GDM1 (cell line): Measurements from ENCODE around the gene ASCL5.
"Not testable (repeated sequence)": the region's sequence is repeated elsewhere in the genome, so short reads cannot be mapped to it uniquely, and the experiment has no call there.

Source experiments
- DNase-seq: peaks from one replicate; lab custom pipeline; 2025; lab: John Stamatoyannopoulos, UW

ASCL5 gene, protein sequence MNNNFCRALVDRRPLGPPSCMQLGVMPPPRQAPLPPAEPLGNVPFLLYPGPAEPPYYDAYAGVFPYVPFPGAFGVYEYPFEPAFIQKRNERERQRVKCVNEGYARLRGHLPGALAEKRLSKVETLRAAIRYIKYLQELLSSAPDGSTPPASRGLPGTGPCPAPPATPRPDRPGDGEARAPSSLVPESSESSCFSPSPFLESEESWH

DNA sequence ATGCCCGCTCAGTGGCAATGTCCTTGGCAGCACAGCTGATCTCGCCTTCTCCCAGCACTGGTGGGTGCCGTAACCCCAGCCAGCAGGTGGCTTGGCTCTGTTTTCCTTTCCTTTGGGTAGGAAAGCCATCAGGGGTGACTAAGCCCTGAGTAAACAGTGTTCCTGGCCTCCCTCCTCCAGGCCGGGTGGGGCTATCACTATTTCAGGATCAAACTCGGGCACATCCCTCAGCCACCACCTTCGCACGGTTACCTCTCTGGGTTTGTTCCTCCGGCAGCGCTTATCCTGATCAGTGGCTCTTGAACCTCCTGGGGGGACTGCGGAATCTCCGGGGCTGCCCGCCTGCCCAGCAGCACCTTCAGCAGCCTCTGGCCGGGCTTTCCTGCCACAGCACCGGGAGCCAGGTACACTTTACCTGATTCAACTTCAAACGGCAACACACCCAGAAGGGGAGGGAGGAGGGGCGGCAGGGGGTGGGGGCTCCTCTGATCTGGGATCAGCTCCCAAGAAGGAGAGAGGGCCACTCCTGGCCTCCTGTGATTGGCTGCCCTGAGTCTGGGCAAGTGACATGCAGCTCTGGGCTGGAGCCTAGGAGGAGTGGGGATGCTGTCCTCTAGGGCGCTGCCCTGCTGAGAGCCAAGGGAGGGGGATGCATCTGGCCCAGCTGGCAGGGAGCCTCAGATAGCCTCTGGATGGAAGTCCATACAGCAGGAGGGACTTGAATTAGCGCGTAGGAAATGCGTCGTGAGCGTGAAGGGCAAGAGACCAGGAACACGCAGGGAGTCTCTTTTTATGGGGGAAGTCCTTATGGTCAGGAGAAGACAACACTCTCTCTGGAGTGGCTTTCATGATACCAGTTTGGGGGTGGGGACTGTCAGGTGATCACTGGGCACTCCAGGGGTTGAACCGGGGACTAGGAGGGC lies at the start of gene ASCL5:
ASCL5 (minus strand) TSS at position 353 of the 923 bp plus-strand sequence. CDS start 11,812 bp downstream, outside the sequence.
- DNase-seq: no peak

DNA sequence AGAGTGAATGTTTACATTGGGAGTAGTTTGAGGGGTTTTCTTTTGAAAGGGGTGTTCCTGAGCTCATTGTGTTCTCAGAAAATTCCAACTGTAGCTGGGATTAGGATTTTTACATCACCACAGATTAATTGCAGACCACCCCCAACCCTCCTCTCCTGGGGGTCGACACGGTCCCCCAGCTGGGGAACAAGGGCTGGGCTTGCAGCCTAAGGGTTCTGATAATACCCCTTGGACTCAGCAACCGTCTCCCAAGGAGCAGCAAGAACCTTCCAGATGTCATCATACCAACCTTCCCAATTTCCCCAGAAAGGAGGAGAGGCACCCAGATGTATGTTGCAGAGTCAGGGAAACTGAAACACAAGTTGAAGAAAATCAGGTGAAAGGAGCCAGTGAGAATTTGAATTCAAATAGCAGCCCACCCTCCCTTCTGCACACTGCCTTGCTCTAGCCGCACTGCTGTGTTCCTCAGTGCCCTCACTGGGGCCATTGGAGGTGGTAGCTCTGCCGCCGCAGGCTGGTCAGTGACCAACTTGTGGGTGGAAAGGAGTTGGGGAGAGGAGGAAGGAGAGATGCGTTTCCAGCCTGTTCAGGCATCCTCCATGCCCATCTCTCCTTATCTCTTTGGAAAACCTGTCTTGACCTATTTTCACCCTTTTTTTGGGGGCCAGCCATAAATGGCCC lies 49.0 kb upstream of the ASCL5 start:
- DNase-seq: no peak

DNA sequence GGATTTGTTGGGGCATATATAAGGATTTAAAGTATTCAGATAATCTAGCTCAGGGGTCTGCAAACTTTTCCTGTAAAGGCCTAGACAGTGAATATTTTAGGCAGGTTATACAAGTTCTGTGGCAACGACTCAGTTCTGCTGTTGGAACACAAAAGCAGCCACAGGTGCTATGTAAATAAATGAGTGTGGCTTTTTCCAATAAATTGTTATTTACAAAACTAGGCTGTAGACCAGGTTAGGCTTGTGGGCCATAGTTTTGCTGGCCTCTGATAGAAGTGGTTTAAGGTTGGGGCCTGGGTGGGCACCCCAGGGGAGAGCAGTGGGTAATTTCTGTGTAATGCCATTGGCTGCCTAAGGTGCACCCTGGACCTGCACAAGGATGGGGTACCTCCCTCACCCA lies 46.8 kb upstream of the ASCL5 start:
- no peak for DNase-seq

DNA sequence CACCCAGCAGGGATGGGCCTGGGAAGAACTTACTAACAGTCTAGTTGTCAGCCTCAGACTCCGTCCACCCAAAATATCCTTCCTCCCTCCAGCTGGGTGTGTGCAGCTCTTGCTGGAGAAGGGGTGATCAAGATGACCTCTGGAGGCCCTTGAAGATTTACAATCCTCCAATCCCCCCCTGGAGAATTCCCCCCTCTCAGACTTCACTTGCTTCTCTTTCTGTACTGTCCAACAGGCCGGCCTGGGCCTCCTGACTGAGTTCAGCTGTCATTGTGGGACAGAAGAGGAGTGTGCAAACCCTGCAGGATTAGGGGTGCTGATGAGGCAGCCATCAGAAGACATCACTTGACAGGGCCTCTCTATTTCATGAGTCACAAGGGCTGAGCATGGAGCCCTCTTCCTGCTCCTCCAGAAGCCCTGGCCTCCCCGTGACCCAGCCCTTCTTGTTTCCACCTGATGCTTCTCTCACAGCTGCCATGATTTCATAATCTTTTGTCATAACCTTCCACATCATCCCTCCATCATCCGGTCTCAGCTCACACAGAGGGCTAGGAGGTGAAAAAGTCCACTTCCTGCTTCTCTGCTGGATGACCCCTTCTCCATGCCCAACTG lies 46.1 kb upstream of the ASCL5 start:
- DNase-seq: no peak

DNA sequence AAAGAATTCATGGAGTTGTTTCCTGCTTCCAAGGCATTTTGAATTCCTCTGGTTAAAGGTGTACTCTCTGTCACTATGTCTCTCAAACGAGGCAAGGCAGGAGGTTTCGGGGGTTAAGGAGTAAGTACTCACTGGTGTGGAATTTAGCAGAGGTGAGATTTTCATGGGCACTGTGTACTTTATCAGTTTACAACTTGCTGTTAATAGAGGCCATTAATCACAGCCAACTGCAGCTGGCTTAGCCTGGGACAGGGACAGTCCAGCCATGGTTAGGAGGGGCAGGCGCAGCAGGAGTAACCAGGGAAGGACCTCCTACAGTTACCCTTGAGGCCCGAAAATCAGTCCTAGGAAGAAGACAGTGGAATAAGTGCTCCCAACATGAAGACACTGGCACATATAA lies 45.3 kb upstream of the ASCL5 start:
- no peak for DNase-seq

DNA sequence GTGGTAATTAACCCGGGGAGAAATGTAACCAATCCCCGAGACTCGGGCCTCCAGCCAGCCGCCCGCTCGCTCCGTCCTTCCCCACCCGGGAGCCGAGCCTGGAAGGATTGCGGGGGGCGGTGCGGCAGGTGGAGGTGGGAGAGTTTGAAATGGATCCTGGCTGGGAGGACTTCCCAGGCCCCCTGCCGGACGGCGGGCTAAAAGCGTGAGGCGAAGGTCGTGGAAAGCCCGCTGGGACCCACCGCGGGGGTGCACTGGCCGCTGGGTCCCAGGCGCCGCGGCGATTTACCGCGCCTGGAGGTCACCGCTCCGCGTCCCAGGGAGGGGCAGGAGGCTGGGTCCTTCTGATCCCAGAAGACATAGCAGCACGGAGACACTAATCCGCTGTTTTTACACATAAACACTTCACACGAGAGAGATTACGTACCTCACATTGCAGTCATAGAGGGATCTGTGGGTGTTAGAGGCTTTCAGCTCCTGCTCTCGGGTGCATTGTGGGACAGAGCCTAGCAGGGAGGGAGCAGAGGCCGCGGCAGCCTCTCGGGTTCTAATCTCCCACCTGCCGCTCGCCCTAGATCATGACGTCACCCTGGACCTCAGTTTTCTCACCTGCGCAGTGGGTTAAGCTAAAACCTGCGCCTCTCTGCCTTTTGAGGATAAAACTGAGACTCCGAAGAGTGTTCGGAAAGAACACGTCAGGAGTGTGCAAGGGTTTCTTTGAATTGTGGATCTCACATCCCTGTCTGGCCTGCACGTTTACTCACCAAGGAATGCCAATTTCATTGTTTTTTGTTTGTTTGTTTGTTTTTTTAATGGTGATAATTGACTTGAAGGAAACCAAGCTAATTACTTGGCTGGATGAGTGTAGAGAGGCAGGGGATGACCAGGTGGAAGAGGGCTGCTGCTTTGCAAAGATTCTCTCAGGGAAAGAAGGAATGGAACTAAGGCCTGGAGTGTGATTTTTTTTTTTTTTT lies 44.4 kb upstream of the ASCL5 start:
- DNase-seq: no peak

DNA sequence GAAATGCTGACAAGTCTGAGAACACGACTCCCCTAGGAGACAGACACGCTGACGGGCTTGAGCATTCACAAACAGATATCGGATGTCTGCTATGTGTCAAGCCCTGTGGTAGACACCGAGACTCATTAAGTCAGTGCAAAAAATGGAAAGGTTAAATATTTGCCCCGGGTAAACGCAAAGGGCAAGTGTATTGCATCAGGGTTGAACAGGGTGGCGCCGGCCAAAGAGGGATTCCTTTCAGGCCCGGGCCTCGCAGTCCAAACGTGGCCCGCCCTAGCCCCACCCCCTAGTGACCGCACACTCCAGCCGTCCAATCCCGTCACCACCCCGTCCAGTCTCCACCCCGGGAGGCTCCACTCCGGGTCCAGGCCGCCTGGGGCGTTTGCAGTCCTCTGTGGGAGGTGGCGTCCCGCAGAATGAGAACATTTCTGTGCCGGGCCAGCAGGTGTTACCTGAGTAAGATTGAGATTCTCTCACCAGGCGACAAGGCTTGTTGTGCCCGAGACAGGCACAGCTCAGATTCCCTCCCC lies 43.6 kb upstream of the ASCL5 start:
- DNase-seq: no peak

DNA sequence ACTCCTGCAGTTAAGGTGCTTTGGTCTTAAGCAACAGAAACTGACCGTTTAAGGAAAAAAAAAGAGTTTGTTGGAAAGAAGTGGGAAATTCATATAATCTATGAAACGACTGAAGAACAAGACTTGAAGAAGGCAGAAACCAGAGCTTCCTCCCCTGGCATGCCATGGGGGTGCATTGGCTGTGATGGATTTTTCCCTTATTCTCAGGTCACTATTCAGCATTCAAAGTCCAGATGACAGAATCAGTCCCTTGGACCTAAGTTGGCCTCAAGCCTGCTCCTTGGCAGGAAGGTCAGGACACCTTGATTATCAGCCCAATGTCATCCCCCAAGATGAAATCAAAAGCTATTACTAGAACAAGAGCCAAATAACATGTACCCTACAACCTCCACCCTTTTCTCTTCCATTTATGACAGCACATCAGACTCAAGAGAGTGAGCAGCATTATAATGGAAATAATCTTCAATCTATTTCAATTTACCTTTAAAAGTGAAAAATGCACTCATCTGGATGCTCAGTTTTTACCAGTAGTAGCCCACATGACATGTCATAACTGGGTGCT lies 43.1 kb upstream of the ASCL5 start:
- no peak for DNase-seq

DNA sequence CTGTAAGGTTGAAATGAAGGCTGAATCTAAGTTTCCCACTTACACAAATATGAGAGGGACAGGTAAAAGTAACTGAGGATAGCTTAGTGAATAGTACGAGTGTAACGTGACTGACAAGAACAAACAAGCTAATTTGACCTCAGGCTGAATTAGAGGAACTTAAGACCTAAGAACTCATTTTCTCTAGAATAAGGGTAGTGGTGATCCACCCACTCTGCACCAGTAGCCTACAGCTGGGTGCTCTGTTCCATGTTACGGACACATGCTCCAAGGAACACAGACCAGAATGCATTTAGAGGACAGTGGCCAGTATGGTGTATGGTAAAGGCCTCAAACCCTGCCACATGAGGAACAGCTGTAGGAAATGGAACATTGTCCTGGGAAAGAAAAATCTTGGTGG lies 42.2 kb upstream of the ASCL5 start:
- no peak for DNase-seq

DNA sequence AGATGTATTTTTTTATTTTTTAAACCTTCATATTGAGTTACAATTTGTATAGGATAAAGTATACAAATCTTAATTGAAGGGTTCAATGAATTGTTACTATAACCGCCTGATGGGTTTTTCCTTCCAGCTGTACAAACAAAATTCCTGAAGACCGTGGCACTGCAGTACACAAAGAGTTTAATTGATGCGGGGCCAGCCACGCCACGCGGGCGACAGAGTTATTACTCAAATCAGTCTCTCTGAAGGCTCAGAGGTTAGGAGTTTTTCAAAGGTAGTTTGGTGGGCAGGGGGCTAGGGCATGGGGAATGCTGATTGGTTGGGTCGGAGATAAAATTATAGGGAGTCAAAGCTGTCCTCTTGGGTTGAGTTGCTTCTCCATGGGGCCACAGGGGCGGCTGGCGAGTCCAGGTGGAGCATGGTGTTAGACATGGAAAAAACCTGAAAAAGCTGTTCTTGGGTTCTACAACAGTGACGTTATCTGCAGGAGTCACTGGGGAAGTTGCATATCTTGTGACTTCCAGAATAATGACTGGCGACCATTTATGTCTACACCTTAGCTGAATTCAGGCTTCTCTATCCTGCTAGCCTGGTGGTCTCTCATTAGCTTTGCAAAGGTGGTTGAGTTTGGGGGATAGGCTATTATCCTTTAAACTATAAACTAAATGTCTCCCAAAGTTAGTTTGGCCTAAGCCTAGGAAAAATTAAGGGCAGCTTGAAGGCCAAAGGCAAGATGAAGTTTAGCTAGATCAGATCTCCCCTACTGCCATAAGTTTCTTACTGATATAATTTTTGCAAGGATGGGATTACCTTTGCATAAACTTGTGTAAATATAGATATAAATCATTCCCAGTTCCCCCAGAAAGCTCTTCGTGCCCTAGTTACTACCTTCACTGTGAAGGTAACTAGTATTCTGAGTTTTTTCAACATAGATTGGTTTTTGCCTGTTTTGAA lies 40.3 kb upstream of the ASCL5 start:
- no peak for DNase-seq

DNA sequence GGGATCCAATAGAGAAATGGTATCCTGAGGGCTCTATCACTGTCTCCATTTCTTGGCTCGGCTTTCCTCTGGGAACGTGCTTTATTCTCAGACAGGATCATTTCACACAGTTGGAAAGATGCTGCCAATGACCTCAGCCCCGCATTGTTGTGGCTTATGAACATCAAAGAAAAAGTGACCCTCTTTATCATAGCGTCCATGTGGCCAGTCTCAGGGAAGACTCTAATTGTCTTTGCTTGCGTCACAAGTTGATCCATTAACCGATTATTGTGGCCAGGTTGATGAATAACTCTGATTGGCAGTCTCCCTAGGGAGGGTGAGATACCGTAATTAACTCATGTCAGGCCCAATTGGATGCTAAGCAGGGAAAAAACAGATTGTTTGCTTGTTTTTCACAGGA lies 37.7 kb upstream of the ASCL5 start:
- no peak for DNase-seq

DNA sequence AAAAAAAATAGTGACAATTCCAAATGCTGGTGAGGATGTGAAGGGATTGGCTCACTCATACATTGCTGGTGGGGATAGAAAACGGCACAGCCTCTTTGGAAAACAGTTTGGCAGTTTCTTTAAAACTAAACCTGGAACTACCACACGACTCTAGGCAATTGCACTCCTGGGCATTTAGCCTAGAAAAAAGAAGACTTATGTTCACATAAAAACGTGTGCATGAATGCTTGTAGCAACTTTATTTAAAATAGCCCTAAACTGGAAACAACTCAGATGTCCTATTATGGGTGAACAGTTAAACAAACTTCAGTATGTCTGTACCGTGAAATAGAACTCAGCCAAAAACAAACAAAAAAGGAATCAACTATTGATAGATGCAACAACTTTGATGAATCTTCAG lies 36.7 kb upstream of the ASCL5 start:
- no peak for DNase-seq

DNA sequence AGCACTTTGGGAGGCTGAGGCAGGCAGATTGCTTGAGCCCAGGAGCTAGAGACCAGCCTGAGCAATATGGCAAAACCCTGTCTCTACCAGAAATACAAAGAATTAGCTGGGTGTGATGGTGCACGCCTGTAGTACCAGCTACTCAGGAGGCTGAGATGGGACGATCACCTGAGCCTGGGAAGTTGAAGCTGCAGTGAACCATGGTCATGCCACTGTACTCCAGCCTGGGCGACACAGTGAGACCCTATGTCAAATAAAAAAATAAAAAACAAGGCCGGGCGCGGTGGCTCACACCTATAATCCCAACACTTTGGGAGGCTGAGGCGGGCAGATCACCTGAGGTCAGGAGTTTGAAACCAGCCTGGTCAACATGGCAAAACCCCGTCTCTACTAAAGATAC lies 36.1 kb upstream of the ASCL5 start:
- not testable (repeated sequence) for DNase-seq

DNA sequence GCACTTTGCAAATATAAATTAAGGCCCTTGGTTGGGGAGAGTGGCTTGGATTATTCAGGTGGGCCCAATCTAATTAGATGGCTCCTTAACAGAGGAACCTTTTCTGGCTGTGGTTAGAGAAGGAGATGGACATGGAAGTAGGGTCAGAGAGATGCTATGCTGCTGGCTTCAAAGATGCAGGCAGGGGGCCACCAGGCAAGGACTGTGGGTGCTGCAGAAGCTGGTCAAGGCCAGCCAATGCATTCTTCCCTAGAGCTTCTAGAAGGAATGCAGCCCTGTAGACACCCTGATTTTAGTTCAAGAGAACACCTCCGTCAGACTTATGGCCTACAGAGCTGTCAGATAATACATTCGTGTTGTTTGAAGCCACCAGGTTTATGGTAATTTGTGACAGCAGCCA lies 31.0 kb upstream of the ASCL5 start:
- DNase-seq: no peak

DNA sequence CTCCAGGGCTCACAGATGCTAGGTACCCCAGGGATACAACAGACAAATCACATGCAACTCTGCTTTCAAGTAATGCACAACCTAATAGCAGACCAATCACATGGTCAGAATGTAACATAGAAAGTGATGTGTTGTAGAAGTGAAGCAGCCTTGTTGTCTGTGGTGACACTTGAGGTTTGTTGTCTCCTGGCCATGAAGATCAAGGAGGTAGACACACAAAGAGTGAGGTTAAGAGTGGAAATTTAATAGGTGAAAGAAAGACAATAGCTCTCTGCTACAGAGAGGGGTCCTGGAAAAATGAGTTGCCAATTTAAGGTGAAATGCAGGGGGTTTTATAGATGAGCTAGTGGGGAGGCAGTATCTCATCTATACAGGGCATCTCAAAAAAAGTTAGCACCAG lies 29.8 kb upstream of the ASCL5 start:
- DNase-seq: no peak

DNA sequence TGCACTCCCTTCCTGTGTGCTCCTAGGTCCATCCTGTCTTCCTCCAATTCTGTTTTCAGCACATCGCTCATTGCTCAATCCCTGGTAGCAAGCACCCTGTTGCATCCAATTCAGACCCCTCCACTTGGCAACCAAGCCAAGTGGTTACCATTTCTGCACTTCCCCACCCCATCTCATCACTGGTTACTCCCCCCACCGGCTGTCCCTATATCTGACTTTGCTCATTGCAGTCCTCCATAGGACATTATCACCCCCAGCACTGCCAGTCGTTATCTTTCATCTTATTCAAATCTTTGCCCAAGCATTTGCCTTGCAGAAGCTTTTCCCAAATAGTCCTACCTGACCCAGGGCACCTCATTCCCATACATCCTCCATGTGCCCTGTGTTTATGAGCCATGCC lies 29.4 kb upstream of the ASCL5 start:
- DNase-seq: no peak

DNA sequence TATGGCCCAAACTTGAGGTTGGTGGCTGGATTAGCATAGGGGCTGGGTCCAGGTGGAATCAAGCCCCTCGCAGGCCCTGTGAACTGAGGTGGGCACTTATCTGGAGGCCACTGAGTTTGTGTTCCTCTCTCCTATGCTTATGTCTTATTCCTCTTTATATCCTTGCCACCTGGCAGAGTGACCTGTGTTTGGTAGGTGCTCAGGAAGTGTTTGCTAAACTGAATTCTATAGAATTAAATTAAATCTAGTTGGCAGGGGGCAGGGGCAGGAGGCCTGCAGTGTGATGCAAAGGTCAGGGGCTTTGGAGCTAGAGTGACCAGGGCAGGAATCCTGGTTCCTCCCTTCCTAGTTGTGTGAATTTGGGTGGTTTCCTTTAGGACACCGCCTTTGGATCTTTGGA lies 28.4 kb upstream of the ASCL5 start:
- DNase-seq: no peak

DNA sequence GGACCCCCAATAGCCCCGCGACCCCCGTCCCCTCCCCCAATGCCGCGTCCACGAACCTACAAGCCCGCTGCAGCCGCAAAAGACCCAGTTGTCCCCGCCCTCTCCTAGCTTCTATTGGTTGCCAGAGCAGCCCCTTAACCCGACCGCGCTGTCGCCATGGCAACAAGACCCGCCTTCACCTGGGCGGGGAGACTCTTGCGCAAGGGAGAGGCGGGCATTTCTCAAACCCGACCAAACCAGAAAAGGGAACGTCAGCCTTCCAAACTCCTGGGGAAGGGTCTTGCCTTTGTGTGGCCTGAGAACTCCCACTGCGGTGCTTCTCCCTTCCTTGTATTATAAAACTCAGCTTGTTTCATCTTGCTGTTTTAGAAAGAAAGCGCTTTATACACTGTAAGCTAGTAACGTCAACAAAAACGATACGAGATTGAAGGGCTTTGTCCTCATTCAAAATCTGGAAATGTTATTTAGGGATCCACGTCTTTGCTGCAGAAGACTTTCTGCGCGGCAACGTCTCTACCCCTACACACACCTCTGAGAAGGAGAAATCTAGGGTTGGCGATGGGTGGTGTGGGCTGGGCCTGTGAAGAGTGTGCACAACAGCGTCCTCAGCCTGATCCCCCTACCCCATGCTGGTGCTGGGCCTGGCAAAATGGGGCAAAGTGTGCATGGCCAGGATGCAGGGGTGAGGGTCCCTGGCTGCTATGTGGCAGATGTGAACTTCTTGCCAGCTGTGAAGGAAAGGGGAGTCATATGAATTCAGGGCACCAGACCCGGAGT lies 27.6 kb upstream of the ASCL5 start, which contains the start of gene TMEM9:
TMEM9 (minus strand) TSS at position 86 of the 777 bp plus-strand sequence. CDS start 551 bp downstream, outside the sequence.
- peak; percentile 93 for DNase-seq
